ENCODE results near the gene SULF2.

SULF2 gene

DNA sequence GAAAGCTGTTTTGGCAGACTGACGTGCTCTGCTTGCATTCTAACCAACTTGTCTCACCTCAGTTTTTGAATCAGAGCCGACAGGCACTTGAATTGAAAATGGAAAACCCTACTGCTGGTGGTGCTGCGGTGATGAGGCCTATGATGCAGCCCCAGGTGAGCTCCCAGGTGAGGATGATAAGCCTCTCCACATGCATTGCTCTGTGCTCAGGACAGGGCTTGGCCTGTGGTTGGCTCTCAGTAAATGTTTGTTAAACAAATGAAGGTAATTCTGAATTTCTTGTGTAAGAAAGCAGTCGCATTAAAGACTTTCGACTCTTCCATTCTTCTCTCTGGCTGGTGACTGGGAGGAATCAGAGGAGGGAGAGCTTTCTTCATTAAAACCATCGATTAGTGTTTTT is 136.3 kb downstream of the SULF2 start:
- DNase-seq (ENCODE audit: low read depth): no peak

DNA sequence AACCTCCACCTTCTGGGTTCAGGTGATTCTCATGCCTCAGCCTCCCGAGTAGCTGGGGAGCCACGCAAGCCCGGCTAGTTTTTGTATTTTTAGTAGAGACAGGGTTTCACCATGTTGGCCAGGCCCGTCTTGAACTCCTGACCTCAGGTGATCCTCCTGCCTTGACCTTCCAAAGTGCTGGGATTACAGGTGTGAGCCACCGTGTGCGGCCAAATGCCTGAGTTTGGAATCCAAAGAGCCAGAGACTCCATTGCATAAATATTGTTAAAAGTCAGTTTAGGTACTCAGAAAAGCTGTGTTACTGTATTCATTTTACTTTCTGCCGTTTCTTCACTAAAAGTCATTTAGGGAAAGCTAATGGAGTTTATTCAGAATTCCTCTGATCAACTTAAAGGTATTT is 137.3 kb downstream of the SULF2 start:
- DNase-seq (ENCODE audit: low read depth): no peak

DNA sequence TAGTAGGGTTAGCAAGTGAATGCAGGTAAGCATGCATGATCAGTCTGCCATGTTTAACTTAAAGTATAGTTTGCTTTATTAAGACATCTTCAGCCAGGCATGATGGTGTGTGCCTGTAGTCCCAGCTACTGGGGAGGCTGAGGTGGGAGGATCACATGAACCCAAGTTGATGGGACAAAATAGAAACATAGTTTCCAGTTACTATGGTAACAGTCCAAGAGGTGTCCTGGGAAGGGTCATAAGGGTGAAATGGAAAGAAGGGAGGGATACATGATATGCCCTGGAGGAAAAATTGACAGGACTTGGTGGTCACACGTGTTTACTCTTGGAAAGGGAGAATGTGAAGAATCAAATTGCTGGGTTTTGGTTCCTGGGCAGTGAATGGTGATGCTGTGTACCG is 139.6 kb downstream of the SULF2 start:
- no peak for DNase-seq (ENCODE audit: low read depth)

DNA sequence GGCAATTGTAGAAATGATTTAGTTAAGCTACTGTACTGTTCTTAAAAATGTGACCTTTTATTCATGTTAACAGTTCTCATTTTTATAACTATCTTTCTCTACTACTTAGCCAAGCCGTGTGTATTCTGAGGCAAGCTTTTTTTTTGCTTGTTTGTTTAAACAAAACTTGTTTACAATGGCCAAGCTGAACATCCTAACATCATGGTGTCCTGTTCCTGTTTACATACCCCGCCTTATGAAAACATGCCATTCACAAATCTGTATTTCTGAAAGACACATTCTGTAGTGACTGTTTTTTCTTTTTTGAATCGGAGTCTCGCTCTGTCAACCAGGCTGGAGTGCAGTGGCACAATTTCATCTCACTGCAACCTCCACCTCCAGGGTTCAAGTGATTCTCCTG is 142.7 kb downstream of the SULF2 start:
- no peak for DNase-seq (ENCODE audit: low read depth)

DNA sequence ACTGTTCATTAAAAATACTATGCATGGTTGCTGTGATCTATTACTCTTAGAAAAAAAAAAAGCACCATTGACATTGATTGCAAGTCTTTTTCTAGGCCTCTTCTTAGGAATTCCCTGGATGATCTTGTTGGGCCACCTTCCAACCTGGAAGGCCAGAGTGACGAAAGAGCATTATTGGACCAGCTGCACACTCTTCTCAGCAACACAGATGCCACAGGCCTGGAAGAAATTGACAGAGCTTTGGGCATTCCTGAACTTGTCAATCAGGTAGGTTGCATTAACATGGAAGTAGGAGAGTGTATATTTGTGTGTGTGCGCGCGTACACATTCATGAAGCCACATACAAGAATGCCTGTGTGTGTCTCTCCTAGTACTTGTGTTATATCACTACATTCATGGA is 143.2 kb downstream of the SULF2 start:
- DNase-seq (ENCODE audit: low read depth): no peak

DNA sequence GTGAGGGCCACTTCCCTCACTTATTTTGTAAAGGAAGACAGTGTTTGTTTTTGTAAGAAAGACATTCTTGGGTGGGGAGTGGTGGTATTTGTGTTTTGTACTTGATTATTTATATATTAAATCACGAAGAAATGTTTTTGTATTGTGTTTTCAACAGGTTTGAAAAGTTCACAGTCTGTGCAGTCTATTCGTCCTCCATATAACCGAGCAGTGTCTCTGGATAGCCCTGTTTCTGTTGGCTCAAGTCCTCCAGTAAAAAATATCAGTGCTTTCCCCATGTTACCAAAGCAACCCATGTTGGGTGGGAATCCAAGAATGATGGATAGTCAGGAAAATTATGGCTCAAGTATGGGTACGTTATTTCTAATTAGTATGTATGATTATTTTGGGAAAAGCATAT is 146.4 kb downstream of the SULF2 start:
- no peak for DNase-seq (ENCODE audit: low read depth)

DNA sequence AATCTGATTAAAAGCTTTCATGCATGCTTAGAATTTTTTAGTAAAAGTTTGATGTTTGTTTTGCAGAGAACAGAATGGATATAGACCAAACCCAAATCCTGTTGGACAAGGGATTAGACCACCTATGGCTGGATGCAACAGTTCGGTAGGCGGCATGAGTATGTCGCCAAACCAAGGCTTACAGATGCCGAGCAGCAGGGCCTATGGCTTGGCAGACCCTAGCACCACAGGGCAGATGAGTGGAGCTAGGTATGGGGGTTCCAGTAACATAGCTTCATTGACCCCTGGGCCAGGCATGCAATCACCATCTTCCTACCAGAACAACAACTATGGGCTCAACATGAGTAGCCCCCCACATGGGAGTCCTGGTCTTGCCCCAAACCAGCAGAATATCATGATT is 150.0 kb downstream of the SULF2 start:
- DNase-seq (ENCODE audit: low read depth): no peak

DNA sequence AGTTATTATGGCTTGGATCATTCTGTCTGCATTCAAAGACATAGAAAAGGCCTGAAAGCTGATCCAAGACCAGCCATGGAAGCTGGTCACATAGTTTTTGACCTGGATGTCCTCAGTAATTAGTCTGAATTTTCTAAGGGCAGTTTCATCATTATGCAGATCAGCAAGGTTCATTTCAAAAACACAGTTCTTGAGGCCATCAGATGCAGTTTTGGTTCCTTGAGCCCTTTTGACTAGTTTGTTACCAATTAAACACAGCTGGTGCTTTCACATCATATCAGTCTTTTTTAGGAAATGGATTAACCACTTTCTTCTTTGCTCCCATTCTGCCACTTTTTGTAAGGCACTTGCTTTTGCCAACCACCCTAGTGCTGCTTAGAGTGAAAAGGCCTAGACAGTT is 154.2 kb downstream of the SULF2 start:
- no peak for DNase-seq (ENCODE audit: low read depth)

DNA sequence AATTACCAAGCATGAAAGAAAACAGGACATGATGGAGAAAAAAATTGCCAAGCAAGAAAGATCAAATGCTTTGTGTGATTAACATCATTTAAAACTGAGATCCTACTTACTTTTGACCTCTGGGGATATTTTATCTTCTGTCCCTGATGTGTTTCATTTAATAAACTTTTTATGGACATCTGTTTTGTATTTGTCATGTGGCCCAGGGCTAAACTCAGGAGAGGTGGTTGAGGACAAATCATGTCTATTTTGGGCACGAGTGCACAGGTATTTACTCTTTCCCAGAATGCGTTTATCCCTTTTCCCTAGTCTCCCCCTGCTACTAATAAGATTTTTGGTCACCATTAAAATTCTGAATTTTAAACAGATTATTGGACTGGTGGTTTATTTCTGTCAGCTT is 155.4 kb downstream of the SULF2 start:
- no peak for DNase-seq (ENCODE audit: low read depth)

DNA sequence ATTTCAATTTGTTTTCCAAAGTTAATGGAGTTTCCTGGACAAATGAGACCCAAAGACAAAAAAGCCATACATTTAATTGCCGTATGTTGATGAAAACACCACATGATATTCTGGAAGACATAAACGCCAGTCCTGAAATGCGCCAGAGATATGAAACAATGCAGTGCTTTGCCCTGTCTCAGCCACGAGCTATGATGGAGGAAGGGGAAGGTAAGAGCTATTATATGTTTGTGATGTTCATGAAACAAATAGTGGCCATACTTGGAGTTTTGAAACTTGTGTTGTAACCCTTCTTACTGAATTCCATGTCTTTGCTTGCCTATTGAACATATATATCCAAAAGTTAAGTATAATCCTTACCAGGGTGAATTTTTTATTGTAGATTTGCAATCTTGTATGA is 157.7 kb downstream of the SULF2 start:
- DNase-seq (ENCODE audit: low read depth): no peak

DNA sequence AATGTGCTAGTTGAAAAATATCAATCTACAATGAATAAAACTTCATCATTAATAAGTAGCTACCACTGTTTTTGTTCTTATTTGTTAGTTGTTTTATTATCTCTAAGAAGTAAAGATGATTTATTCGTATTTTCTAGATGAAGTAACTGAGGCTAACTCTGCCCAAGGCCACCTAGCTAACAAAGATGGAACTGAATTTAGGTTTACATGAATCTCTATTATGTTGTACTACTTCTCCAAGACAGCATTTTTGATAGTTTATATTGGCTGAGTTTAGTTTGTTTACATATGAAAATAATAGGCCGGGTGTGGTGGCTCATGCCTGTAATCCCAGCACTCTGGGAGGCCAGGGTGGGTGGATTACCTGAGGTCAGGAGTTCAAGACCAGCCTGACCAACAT is 162.1 kb downstream of the SULF2 start:
- no peak for DNase-seq (ENCODE audit: low read depth)

DNA sequence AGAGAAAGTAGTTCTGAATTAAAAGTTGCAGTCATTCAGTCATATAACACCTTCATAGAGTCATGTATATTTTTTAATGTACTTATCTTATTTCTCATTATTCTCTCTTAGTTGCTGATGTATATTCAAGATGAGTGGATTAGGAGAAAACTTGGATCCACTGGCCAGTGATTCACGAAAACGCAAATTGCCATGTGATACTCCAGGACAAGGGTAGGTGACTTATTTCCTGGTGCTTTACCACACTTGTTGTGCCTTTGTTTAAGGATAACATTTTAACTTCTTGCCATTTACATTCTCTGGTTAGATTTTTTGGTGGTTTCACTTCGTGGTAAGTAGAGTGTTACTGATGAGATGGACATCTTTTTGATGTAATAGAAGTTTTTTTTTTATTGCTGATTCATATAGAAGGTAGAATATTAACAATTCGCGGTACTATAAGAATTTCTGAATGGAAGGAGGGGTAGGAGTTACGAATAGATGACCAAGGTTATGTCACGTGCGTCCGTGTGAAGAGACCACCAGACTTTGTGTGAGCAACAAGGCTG is 163.1 kb downstream of the SULF2 start:
- no peak for DNase-seq (ENCODE audit: low read depth)

DNA sequence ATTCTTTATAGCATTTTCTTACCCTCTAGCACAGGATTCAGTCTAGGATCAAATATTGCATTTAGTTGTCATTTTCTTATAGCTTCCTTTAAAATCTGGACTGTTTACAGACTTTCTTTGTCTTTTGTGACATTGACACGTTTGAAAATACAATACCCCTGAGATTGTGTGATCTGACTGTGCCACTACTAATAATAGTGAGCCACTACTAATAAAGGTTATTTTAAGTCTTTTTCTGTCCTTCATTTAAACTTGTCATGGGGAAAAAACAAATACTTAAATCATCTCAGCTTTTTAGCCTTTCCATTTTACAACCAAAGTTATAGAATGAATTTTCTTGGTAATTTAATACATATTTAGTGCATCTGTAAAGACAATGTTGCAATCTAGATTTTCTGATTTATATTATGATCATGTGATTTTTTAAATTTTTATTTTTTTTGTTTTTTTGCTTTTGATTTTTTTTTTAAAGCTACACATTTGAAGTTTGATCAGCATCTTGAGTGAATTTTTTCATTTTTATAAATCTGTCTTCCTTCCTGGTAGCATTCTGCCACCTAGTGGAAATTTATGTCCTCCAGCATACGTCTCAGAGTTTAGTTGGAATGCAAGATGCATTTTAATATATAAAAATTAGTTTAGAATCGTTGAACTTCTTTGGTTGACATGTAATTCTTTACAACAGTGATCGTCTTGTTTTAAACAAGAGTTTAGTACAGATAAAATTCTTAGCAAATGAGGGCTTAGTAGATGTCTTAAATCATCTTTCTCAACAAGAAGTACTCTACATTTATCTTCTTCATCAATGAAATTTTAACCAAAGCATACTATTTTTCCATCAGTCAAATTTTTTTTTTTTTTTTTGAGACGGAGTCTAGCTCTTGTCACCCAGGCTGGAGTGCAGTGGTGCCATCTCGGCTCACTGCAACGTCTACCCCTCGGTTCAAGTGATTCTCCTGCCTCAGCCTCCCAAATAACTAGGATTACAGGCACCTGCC is 164.2 kb downstream of the SULF2 start:
- DNase-seq (ENCODE audit: low read depth): no peak

DNA sequence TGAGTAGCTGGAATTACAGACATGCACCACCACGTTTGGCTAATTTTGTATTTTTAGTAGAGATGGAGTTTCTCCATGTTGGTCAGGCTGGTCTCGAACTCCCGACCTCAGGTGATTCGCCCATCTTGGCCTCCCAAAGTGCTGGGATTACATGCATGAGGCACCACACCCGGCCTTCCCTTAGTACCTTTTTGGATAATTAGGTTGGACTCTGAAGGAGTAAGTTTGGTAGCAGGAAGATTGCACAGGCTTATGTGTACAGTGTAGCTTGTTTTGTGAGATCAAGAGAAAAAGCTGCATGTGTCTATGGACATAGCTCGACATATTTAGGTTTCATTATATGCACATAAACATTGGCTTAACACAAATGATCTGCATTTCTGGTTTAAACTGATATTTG is 166.8 kb downstream of the SULF2 start:
- DNase-seq (ENCODE audit: low read depth): no peak

DNA sequence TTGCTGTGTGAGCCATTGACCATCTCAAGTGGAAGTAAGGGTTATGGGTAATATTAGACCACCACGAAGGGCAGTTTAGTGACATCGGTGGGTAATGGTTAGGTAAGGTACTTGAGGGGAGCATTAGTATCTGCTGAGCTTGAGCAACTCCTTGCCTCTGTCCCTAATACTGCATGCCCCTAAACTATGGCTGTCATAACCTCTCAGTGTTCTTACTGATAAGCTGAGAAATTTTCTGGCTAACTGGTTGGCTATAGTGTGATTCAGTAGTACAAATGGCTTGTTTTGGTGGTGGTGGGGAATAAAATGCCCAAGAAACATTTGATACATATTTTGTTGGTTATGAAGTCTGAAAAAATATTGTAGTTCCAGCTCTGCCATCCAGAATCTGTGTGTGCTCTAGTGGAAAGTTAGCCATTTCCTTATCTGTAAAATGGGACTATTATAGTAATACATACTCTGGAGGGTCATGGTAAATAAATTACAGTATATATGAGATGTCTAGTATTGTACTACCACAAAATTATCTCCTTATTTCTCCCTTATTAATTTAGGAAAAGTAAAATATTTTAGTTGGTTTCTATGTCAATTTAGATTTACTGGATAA is 170.5 kb downstream of the SULF2 start:
- DNase-seq (ENCODE audit: low read depth): no peak

DNA sequence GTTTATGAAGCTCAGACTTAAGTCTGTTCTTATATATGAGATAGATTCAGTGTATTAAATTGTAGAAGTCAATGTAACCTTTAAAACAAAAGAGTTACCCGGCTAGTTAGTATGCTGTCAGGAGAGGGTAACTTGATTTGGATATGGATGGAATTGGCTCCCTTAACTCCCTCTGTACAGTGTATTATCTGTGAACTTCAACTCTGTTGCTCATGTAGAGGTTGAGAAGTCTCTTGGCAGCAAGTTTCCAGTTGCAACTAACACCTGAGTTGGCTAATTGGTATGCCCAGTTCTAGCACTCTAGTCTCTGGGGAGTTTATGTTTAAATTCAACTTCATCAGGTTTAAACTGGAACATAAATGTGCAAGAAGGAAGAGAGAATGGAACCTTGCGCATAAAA is 172.6 kb downstream of the SULF2 start:
- no peak for DNase-seq (ENCODE audit: low read depth)

DNA sequence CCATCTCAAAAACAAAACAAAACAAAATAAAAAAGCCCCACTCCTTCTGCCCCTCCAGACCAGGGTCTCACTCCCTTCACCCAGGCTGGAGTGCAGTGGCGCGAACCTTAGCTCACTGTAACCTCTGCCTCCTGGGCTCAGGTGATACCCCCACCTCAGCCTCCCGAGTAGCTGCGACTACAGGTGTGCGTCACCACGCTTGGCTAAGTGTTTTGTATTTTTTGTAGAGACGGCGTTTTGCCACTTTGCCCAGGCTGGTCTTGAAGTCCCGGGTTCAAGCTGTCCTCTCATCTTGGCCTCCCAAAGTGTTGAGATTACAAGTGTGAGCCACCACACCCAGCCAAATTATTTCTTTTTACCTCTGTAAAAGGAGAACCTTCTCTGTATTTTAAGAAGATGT is 173.5 kb downstream of the SULF2 start:
- DNase-seq (ENCODE audit: low read depth): no peak

DNA sequence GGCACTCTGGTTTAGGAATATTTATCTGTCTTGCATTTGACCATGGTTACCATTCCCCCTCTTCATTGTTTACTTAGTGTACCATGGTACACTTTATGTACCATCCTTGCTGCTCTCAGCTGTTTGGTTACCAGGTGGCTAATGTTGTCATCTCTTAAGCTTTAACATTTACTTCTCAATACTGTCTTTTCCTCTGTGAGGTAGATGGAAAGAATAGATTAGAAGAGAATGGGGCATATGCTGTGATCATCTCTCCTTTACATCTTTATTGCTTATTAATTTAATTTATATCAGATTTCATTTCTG is 174.4 kb downstream of the SULF2 start:
- DNase-seq (ENCODE audit: low read depth): no peak

DNA sequence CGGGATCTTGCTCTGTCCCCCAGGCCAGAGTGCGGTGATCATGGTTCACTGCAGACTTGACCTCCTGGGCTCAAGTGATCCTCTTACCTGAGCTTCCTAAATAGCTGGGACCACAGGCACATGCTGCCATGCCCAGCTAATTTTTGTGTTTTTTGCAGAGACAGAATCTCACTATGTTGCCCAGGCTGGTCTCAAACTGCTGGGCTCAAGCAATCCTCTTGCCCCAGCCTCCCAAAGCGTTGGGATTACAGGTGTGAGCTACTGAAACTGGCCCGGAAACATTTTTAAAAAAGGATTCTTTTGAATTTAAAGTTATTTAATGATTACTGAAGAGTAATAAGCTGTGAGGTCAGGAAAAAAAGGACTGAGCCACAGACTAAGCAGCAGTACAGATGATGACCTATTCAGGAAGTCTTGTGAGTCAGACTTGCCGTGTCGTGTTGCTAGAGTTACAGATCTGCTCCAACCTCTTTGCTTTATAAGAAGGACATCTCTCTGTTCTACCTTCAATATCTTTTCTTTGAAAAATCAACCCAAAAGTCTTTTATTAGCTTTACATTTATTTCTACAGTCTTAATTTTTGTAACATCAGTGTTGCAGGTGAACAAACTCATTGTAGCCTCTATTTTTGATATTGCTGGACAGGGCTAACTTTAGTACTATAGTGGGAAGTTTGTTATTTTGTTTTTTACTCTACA is 174.9 kb downstream of the SULF2 start:
- peak; percentile 86 for DNase-seq (ENCODE audit: low read depth)

DNA sequence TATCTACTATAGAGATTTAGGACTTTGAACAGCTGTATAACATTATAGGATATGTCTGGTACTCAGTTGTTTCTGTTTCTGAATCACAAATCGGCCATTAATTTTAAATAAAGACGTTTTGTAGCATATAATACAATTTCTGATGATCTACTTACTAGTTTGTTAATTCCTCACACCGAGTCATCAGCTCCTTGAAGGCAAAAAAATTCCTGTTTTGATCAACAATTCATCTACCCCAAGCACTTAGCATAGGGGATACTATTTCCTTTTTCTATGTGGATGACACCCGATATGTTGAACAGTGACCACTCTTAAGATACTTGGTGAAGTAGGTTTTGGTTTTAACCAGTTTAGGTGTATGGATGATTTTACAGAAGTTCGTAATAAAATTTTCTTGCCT is 176.3 kb downstream of the SULF2 start:
- DNase-seq (ENCODE audit: low read depth): no peak

All from stimulated activated CD4-positive, alpha-beta T cell treated with anti-CD3 and anti-CD28 coated beads, Interleukin-2, amount 100 ng/mL, for 4 hours (primary cell).